Measurements from ENCODE around the gene DZIP1L. TPM values are rescaled to one million over a fixed set of nuclear protein-coding genes. Genes with fewer than 3 reads are reported as not detected.

Gene DZIP1L
- total RNA-seq, 4 donors from 2014 or later, result 2.8 to 40.4 (median 5.5) TPM

DNA sequence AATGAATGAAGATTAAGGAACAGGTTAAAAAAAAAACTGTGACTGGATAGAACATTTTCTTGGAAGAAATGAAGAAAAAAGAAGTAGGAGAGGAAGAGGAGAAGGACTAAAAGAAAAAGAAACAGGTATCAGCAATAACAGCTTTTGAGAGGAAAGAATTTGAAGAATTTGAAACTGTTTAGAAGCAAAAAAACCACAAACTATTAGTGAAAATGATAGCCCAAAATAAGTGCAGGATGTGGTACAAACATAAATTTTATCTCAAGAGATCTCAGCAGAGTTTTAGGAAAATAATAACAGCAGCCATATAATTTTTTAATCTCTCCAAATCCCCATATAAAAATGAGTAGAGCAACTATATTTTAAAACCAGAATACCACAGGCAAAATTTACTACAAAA is 25.5 kb upstream of the DZIP1L start:
- no peak for TF ChIP-seq POLR2A (IDR thresholded peaks at IDR 0.05)
- TF ChIP-seq, protein P1, sequence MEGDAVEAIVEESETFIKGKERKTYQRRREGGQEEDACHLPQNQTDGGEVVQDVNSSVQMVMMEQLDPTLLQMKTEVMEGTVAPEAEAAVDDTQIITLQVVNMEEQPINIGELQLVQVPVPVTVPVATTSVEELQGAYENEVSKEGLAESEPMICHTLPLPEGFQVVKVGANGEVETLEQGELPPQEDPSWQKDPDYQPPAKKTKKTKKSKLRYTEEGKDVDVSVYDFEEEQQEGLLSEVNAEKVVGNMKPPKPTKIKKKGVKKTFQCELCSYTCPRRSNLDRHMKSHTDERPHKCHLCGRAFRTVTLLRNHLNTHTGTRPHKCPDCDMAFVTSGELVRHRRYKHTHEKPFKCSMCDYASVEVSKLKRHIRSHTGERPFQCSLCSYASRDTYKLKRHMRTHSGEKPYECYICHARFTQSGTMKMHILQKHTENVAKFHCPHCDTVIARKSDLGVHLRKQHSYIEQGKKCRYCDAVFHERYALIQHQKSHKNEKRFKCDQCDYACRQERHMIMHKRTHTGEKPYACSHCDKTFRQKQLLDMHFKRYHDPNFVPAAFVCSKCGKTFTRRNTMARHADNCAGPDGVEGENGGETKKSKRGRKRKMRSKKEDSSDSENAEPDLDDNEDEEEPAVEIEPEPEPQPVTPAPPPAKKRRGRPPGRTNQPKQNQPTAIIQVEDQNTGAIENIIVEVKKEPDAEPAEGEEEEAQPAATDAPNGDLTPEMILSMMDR (IDR thresholded peaks at IDR 0.05), result no peak
- no peaks in the 10 kb centered on the region for H3K4me1 ChIP-seq
- no peaks in the 10 kb centered on the region for H3K27me3 ChIP-seq
- DNase-seq, result no peak
- no peak overlapping the region for H3K27ac ChIP-seq
- H3K36me3 ChIP-seq, result no peaks in the 10 kb centered on the region
- no peak overlapping the region for H3K4me3 ChIP-seq
- no peaks in the 10 kb centered on the region for H3K9me3 ChIP-seq

DNA sequence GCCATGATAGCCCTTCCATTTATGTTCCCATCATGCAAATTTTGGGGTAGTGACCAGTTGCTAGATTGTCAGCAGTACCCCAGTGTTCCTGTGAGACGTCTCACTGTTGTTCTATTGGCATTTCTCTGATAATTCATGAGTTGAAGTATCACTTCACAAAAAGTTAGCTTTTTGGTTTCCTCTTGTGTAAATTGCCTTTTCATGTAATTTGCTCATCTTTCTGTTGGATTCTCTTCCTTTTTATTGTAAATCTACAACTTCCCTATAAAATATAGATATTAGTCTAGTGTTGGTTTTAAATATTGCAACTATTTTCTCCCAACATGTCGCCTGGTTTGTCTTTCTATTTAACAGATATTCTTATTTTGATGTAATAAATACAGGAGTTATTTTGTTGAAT is 24.3 kb upstream of the DZIP1L start:
- H3K27me3 ChIP-seq, result no peaks in the 10 kb centered on the region
- H3K4me1 ChIP-seq, result no peaks in the 10 kb centered on the region
- H3K9me3 ChIP-seq, result no peaks in the 10 kb centered on the region
- H3K36me3 ChIP-seq, result no peaks in the 10 kb centered on the region
- TF ChIP-seq, protein P1 (IDR thresholded peaks at IDR 0.05), result no peak
- no peak for TF ChIP-seq POLR2A (IDR thresholded peaks at IDR 0.05)
- no peak for DNase-seq
- no peak overlapping the region for H3K27ac ChIP-seq
- no peak overlapping the region for H3K4me3 ChIP-seq

DNA sequence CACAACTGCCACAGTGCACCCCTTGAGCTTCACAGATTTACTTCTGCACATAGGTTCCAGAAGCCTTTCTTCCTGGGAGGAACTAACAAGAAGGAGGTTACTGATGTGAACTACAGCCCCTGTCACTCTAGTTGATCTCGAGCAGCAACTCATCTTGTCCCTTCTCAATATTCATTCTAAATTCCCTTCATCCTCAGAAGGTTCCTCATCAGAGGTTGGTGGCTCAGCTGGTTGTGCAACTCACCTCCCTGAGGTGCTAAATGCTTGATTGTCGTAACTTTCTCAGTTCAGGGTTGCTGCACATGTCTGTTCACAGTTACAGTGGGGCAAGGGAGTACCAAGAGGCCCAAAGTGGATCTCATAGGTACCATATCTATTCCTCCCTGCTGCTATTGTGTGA is 22.5 kb upstream of the DZIP1L start:
- no peak for TF ChIP-seq POLR2A (IDR thresholded peaks at IDR 0.05)
- TF ChIP-seq, protein P1 (IDR thresholded peaks at IDR 0.05), result no peak
- DNase-seq, result no peak
- no peak overlapping the region for H3K4me3 ChIP-seq
- H3K27ac ChIP-seq, result no peak overlapping the region
- no peaks in the 10 kb centered on the region for H3K9me3 ChIP-seq
- no peaks in the 10 kb centered on the region for H3K36me3 ChIP-seq
- H3K4me1 ChIP-seq, result no peaks in the 10 kb centered on the region
- no peaks in the 10 kb centered on the region for H3K27me3 ChIP-seq

DNA sequence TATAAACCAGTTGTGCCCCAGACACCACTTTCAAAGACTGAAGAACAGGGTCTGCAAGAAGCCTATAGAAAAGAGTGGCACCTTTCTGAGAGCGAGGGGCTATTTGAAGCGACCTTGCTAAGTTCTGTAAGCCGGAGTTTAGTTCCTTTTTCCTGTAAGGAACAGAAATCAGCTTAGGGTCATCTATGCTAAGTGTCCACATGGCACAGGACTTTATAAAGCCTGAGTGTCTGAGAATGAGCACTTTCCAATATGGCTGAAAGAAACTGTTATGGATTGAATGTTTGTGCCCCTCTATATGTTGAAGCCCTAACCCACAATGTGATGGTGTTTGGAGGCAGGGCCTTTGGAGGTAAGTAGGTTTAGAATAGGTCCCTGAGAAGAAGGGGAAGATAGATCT is 20.8 kb upstream of the DZIP1L start:
- no peak overlapping the region for H3K27ac ChIP-seq
- no peaks in the 10 kb centered on the region for H3K4me1 ChIP-seq

DNA sequence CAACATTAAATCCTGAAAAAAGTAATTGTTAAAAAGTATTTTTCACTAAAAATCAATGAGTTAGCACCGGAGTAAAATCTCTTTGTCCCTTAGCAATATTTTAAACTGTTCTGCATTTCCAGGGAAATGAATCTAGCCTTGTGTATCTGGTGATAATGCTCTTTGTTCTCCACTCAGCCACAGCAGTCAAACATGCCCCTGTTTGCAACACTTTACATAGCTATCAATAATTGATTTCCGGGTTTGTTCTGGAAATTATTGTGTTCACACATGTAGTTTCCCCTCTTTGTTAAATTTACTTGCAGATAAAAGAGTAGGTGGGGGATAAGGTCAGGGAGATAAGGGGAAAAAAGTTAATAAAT is 20.4 kb upstream of the DZIP1L start:
- no peak for DNase-seq
- no peak overlapping the region for H3K4me3 ChIP-seq
- no peaks in the 10 kb centered on the region for H3K27me3 ChIP-seq
- no peak overlapping the region for H3K27ac ChIP-seq
- no peaks in the 10 kb centered on the region for H3K36me3 ChIP-seq
- TF ChIP-seq, protein P1 (IDR thresholded peaks at IDR 0.05), result no peak
- TF ChIP-seq POLR2A (IDR thresholded peaks at IDR 0.05), result no peak
- H3K4me1 ChIP-seq, result no peaks in the 10 kb centered on the region
- no peaks in the 10 kb centered on the region for H3K9me3 ChIP-seq

More for the DNA sequence above, 20.8 kb upstream of the DZIP1L start:
- Histone ChIP-seq H3K27me3 (no peaks in the 10 kb centered on the region), H3K36me3 (no peaks in the 10 kb centered on the region), H3K4me3 (no peak overlapping the region), H3K9me3 (no peaks in the 10 kb centered on the region)
- TF ChIP-seq, protein P1 (IDR thresholded peaks at IDR 0.05), result no peak
- no peak for TF ChIP-seq POLR2A (IDR thresholded peaks at IDR 0.05)
- DNase-seq, result no peak

DNA sequence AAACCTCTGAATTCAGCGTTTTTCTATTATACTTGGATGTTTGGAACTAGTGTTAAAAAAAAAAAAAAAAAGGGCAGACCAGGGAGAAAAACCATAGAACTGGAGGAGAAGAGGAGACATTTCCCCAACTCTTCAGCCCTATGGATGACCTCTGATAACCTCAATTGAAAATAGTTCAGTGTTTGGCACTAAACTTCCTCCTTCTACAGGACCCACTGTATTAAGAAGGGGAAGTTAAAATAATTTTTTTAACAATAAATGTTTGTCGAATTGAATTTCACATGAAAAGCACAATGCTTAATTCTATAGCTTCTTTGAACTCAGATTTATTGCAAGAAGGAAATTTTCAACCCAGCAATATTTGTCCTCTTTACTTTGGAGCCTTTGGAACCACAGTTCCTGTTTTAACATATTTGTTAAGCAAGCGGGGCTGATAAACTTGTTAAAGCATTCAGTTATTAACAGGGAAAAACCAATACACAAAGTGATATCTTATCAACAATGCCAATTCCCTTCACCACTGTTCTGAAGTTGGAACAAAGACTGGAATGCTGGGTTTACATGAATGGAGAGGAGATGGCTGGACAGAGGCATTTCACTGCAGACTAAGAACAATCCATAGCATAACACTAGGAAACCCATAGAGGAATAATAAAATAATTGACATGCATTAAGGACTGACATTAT is 19.9 kb upstream of the DZIP1L start:
- Histone ChIP-seq H3K36me3 (no peaks in the 10 kb centered on the region), H3K4me3 (no peak overlapping the region), H3K4me1 (no peaks in the 10 kb centered on the region), H3K27ac (no peak overlapping the region), H3K9me3 (no peaks in the 10 kb centered on the region), H3K27me3 (no peaks in the 10 kb centered on the region)
- TF ChIP-seq, protein P1 (IDR thresholded peaks at IDR 0.05), result no peak
- TF ChIP-seq POLR2A (IDR thresholded peaks at IDR 0.05), result no peak
- no peak for DNase-seq

Measured in Peyer's patch (tissue), 4 donors.